ENCODE results near the gene ABR. TPM values are rescaled to one million over a fixed set of nuclear protein-coding genes. Genes with fewer than 3 reads are reported as not detected.

Gene ABR
- total RNA-seq, 1 donor from 2014 or later, result 119 TPM

GRCh38 chr17:1035546-1036170, 144.1 kb downstream of the ABR start:
- Mint-ChIP-seq H3K27me3 (ENCODE audit: low read depth) (no peaks in the 10 kb centered on the region), H3K9me3 (ENCODE audit: low read depth) (no peaks in the 10 kb centered on the region), H3K4me1 (ENCODE audit: low read depth) (peaks cover 16% of the 10 kb centered on the region), H3K4me3 (ENCODE audit: unreplicated experiment) (no peak overlapping the region), H3K36me3 (ENCODE audit: low read depth) (peaks cover 5% of the 10 kb centered on the region), H3K27ac (ENCODE audit: unreplicated experiment) (no peak overlapping the region)
- DNase-seq (ENCODE audit: low spot score), result no peak
- TF ChIP-seq CTCF (IDR thresholded peaks at IDR 0.05), result no peak

- no peaks in the 10 kb centered on the region for H3K9me3 Mint-ChIP-seq (ENCODE audit: low read depth)
- H3K4me3 Mint-ChIP-seq (ENCODE audit: unreplicated experiment), result no peak overlapping the region
- no peaks in the 10 kb centered on the region for H3K27me3 Mint-ChIP-seq (ENCODE audit: low read depth)
- peaks cover 5% of the 10 kb centered on the region for H3K36me3 Mint-ChIP-seq (ENCODE audit: low read depth)
- no peak for TF ChIP-seq CTCF (IDR thresholded peaks at IDR 0.05)
- peaks cover 22% of the 10 kb centered on the region for H3K4me1 Mint-ChIP-seq (ENCODE audit: low read depth)
- no peak for DNase-seq (ENCODE audit: low spot score)
- H3K27ac Mint-ChIP-seq (ENCODE audit: unreplicated experiment), result no peak overlapping the region
Observed at GRCh38 chr17:1034652-1035210, 145.1 kb downstream of the ABR start.

GRCh38 chr17:1033503-1033902, 146.3 kb downstream of the ABR start:
- Mint-ChIP-seq H3K36me3 (ENCODE audit: low read depth) (peaks cover 7% of the 10 kb centered on the region), H3K9me3 (ENCODE audit: low read depth) (no peaks in the 10 kb centered on the region), H3K27ac (ENCODE audit: unreplicated experiment) (no peak overlapping the region), H3K4me3 (ENCODE audit: unreplicated experiment) (no peak overlapping the region), H3K27me3 (ENCODE audit: low read depth) (no peaks in the 10 kb centered on the region), H3K4me1 (ENCODE audit: low read depth) (peaks cover 26% of the 10 kb centered on the region)
- TF ChIP-seq CTCF (IDR thresholded peaks at IDR 0.05), result no peak
- DNase-seq (ENCODE audit: low spot score), result no peak

- Mint-ChIP-seq H3K27ac (ENCODE audit: unreplicated experiment) (no peak overlapping the region), H3K27me3 (ENCODE audit: low read depth) (no peaks in the 10 kb centered on the region), H3K4me1 (ENCODE audit: low read depth) (peaks cover 26% of the 10 kb centered on the region), H3K4me3 (ENCODE audit: unreplicated experiment) (no peak overlapping the region), H3K36me3 (ENCODE audit: low read depth) (peaks cover 7% of the 10 kb centered on the region), H3K9me3 (ENCODE audit: low read depth) (no peaks in the 10 kb centered on the region)
- no peak for TF ChIP-seq CTCF (IDR thresholded peaks at IDR 0.05)
- DNase-seq (ENCODE audit: low spot score), result no peak
Observed at GRCh38 chr17:1032391-1032790, 147.4 kb downstream of the ABR start.

GRCh38 chr17:1031711-1032110, 148.1 kb downstream of the ABR start:
- Mint-ChIP-seq H3K27me3 (ENCODE audit: low read depth) (no peaks in the 10 kb centered on the region), H3K9me3 (ENCODE audit: low read depth) (no peaks in the 10 kb centered on the region), H3K36me3 (ENCODE audit: low read depth) (peaks cover 7% of the 10 kb centered on the region), H3K4me3 (ENCODE audit: unreplicated experiment) (no peak overlapping the region), H3K4me1 (ENCODE audit: low read depth) (peaks cover 26% of the 10 kb centered on the region), H3K27ac (ENCODE audit: unreplicated experiment) (no peak overlapping the region)
- TF ChIP-seq CTCF (IDR thresholded peaks at IDR 0.05), result no peak
- no peak for DNase-seq (ENCODE audit: low spot score)

Data from chondrocyte (in vitro differentiated cells).